Activated CD4-positive, alpha-beta T cell treated with anti-CD3 and anti-CD28 coated beads, Interleukin-2, amount 50 U/mL, for 48 hours (primary cell): ENCODE data around the gene PLA2G4E.
A peak's percentile ranks its signal among the peaks of the same experiment; 100 is the strongest.

Experiments
- DNase-seq, 2 experiments: peaks; one replicate each; pipeline ENCODE4 v3.0.0-alpha.2; 2020

PLA2G4E gene

GRCh38 chr15:42020713-42021273, at the start of gene PLA2G4E:
Gene PLA2G4E (minus strand): TSS chr15:42021042. CDS start chr15:42021030, 12 bp downstream.
- no peak for DNase-seq

GRCh38 chr15:42070279-42070975, 49.6 kb upstream of the PLA2G4E start:
- DNase-seq = no peak

- DNase-seq = no peak
Measured at GRCh38 chr15:42069496-42070278, 48.8 kb upstream of the PLA2G4E start.

- no peak for DNase-seq
Measured at GRCh38 chr15:42069025-42069424, 48.2 kb upstream of the PLA2G4E start.

- no peak for DNase-seq
Measured at GRCh38 chr15:42068601-42069000, 47.8 kb upstream of the PLA2G4E start.

- DNase-seq = no peak
Measured at GRCh38 chr15:42066764-42067415, 46.0 kb upstream of the PLA2G4E start.

- no peak for DNase-seq
Measured at GRCh38 chr15:42065468-42065867, 44.6 kb upstream of the PLA2G4E start.

GRCh38 chr15:42065033-42065432, 44.2 kb upstream of the PLA2G4E start:
- no peak for DNase-seq

GRCh38 chr15:42064271-42064670, 43.4 kb upstream of the PLA2G4E start:
- no peak for DNase-seq

- DNase-seq = no peak
Measured at GRCh38 chr15:42063122-42063848, 42.4 kb upstream of the PLA2G4E start.

GRCh38 chr15:42062284-42062806, 41.5 kb upstream of the PLA2G4E start:
- DNase-seq = no peak

GRCh38 chr15:42060797-42061196, 40.0 kb upstream of the PLA2G4E start:
- no peak for DNase-seq

- DNase-seq = no peak
Measured at GRCh38 chr15:42060477-42060763, 39.6 kb upstream of the PLA2G4E start.

- DNase-seq = peak; percentile 80 to 83
Measured at GRCh38 chr15:42059661-42060476, 39.0 kb upstream of the PLA2G4E start.

- no peak for DNase-seq
Measured at GRCh38 chr15:42058791-42059190, 37.9 kb upstream of the PLA2G4E start.

GRCh38 chr15:42057799-42058646, 37.2 kb upstream of the PLA2G4E start:
- no peak for DNase-seq

GRCh38 chr15:42056934-42057798, 36.3 kb upstream of the PLA2G4E start:
- DNase-seq = peak; percentile 55 to 64

GRCh38 chr15:42053914-42054313, 33.1 kb upstream of the PLA2G4E start:
- no peak for DNase-seq

- DNase-seq = no peak
Measured at GRCh38 chr15:42053010-42053409, 32.2 kb upstream of the PLA2G4E start.
